SK-N-SH treated with all-trans-retinoic acid at 6 μM for 48 hours (cell line): ENCODE measurements around the gene PKP4.

Experiments
- ATAC-seq: fragments of 200-7000 bp; cut with Tn5 transposase; 3 replicates; pipeline ENCODE4 v1.9.1; 2020; ENCODE audit warnings: mild to moderate bottlenecking, moderate library complexity
- BACH2 ChIP-seq: fragments of 250-450 bp; sonication (Bioruptor Pico); IDR thresholded peaks from 2 replicates; pipeline ENCODE4 v1.9.0; 2021; ENCODE audit warnings: mild to moderate bottlenecking, borderline replicate concordance
- CREB5 ChIP-seq: fragments of 250-450 bp; sonication (Bioruptor Pico); IDR thresholded peaks from 2 replicates; pipeline ENCODE4 v1.5.1; 2020; ENCODE audit warnings: low read depth, mild to moderate bottlenecking, moderate library complexity
- CSRNP3 ChIP-seq: fragments of 250-450 bp; sonication (Bioruptor Pico); IDR thresholded peaks from 2 replicates; pipeline ENCODE4 v1.5.1; 2021; ENCODE audit warnings: mild to moderate bottlenecking, moderate library complexity
- ESRRG ChIP-seq: fragments of 250-450 bp; sonication (Bioruptor Pico); IDR thresholded peaks from 2 replicates; pipeline ENCODE4 v1.6.1; 2021; ENCODE audit warnings: mild to moderate bottlenecking
- GLIS3 ChIP-seq: fragments of 250-450 bp; sonication (Bioruptor Pico); IDR thresholded peaks from 2 replicates; pipeline ENCODE4 v1.5.0; 2020; ENCODE audit warnings: mild to moderate bottlenecking, moderate library complexity
- ISL1 ChIP-seq: fragments of 250-450 bp; sonication (Bioruptor Pico); IDR thresholded peaks from 2 replicates; pipeline ENCODE4 v2.1.2; 2022; ENCODE audit warnings: mild to moderate bottlenecking, moderate library complexity
- OSR1 ChIP-seq: fragments of 250-450 bp; sonication (Bioruptor Pico); IDR thresholded peaks from 2 replicates; pipeline ENCODE4 v1.8.0; 2022; ENCODE audit warnings: moderate library complexity, mild to moderate bottlenecking, inconsistent platforms
- PPARA ChIP-seq: fragments of 250-450 bp; sonication (Bioruptor Pico); IDR thresholded peaks from 2 replicates; pipeline ENCODE4 v1.5.0; 2020; ENCODE audit warnings: mild to moderate bottlenecking, borderline replicate concordance
- RARB ChIP-seq: fragments of 250-450 bp; sonication (Bioruptor Pico); IDR thresholded peaks from 2 replicates; pipeline ENCODE4 v1.8.0; 2021; ENCODE audit warnings: mild to moderate bottlenecking, moderate library complexity
- SNAI2 ChIP-seq: fragments of 250-450 bp; sonication (Bioruptor Pico); IDR thresholded peaks from 2 replicates; pipeline ENCODE4 v1.5.0; 2020; ENCODE audit warnings: mild to moderate bottlenecking, moderate library complexity
- TOX ChIP-seq: fragments of 250-450 bp; sonication (Bioruptor Pico); IDR thresholded peaks from 2 replicates; pipeline ENCODE4 v1.8.0; 2021; ENCODE audit warnings: mild to moderate bottlenecking, moderate library complexity, borderline replicate concordance
- ZC3H10 ChIP-seq: fragments of 250-450 bp; sonication (Bioruptor Pico); IDR thresholded peaks from 2 replicates; pipeline ENCODE4 v1.5.1; 2021; ENCODE audit warnings: mild to moderate bottlenecking, moderate library complexity
- ZFP3 ChIP-seq: fragments of 250-450 bp; sonication (Bioruptor Pico); IDR thresholded peaks from 2 replicates; pipeline ENCODE4 v1.5.0; 2020; ENCODE audit warnings: mild to moderate bottlenecking, moderate library complexity
- ZNF565 ChIP-seq: fragments of 450-650 bp; formaldehyde crosslinking; conservative IDR thresholded peaks from 2 replicates; pipeline ENCODE4 v1.5.0; 2020; ENCODE audit warnings: low read depth, mild to moderate bottlenecking, moderate library complexity
- ZNF70 ChIP-seq: fragments of 450-650 bp; formaldehyde crosslinking; IDR thresholded peaks from 2 replicates; pipeline ENCODE4 v1.5.0; 2020; ENCODE audit warnings: mild to moderate bottlenecking, moderate library complexity
- ZNF8 ChIP-seq: fragments of 450-650 bp; formaldehyde crosslinking; IDR thresholded peaks from 2 replicates; pipeline ENCODE4 v1.5.0; 2020; ENCODE audit warnings: mild to moderate bottlenecking, moderate library complexity
- TF ChIP-seq, protein P1 (sequence below): fragments of 250-450 bp; sonication (Bioruptor Pico); IDR thresholded peaks from 2 replicates; pipeline ENCODE4 v1.8.0; 2021; ENCODE audit warnings: low read depth, mild to moderate bottlenecking, moderate library complexity, borderline replicate concordance
- TF ChIP-seq, protein P2 (sequence below): fragments of 250-450 bp; sonication (Bioruptor Pico); IDR thresholded peaks from 2 replicates; pipeline ENCODE4 v1.5.0; 2020; ENCODE audit warnings: mild to moderate bottlenecking, moderate library complexity

Gene PKP4

DNA sequence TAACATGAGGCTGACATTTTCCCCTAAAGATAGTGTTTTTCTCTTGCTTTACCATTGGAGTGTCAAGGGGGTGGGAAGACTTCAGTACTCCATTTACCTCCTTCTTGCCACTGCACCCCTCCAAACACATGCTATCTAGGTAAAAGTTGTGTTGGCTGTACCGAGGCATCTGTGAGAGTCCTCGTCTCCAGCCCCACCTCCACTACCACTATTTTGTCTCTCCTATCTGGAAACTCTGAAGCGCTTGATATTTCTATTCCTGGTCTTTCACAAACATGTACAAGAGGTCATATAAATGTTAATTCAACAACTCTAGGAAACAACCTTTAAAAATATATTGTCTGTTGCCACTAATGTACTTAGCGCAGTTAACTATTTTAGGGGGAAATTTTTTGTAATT lies 132.6 kb downstream of the PKP4 start (continued):
- TF ChIP-seq CSRNP3 (CRISPR knock-in tag), result no peak

- no peak for TF ChIP-seq GLIS3 (CRISPR knock-in tag)
- TF ChIP-seq ISL1 (CRISPR knock-in tag), result peak; percentile 49; the same call in 1 of the 2 replicates
- no peak for TF ChIP-seq ZFP3
- ATAC-seq, result peak; percentile 76
These were observed 142.2 kb downstream of the PKP4 start for GRCh38 chr2:158598862-158599517.

DNA sequence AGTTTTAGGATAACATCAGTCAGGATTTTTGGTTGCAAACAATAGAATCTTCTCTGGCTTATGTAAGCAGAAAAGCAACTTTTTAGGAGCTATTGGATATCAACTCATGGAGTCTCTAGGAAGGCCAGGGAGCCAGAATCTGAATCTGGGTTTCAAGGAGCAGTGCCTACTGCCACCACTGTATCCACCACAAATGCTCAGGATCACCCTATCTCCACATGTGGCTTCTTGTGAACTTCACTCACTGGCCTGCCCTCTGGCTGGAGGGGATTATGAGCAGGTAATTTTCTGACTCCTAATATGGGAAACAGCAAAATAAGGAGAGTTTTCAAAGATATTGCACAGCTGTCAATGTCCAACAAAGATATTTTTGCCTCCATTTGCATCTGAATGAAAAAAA lies 142.9 kb downstream of the PKP4 start:
- TF ChIP-seq ZNF70 (CRISPR knock-in tag), result no peak
- TF ChIP-seq, all 23 proteins: peak for 0
- ATAC-seq, result peak; percentile 44; the same call in 2 of the 3 replicates

DNA sequence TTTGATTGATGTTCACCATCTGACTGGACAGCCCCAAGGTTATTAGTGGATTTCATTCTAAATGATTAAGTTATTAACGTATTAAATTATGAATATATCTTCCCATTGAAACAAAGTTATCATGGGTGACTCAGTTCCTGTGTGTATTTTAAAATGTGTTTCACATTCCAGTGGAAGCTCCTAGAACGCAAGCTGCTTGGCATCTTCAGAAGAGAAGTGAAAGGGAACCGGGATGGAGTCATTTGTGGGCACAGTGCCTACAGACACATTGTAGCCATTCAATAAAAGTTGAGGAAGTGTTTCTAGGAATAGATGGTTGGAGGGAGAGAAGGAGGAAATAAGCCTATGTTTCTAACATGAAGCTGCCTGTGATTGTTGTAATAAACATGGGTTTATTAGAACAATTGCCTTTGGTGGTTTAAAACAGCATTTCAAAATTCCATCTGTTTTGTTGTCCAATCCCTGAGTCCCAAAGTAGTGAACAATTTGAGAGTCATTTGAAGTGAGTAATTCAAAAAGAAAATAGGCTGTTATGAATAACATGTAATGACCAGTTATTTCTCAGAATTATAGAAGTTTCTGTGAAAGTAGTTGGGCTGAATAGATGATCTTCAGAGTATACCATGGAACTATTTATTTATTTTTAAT lies 143.5 kb downstream of the PKP4 start:
- ATAC-seq, result peak; percentile 94
- TF ChIP-seq CREB5 (CRISPR knock-in tag), result peak; percentile 56; the same call in 1 of the 2 replicates
- no peak for TF ChIP-seq OSR1
- no peak for TF ChIP-seq ZNF8
- TF ChIP-seq ISL1 (CRISPR knock-in tag), result peak; percentile 90
- TF ChIP-seq RARB, result no peak
- TF ChIP-seq, protein P1, sequence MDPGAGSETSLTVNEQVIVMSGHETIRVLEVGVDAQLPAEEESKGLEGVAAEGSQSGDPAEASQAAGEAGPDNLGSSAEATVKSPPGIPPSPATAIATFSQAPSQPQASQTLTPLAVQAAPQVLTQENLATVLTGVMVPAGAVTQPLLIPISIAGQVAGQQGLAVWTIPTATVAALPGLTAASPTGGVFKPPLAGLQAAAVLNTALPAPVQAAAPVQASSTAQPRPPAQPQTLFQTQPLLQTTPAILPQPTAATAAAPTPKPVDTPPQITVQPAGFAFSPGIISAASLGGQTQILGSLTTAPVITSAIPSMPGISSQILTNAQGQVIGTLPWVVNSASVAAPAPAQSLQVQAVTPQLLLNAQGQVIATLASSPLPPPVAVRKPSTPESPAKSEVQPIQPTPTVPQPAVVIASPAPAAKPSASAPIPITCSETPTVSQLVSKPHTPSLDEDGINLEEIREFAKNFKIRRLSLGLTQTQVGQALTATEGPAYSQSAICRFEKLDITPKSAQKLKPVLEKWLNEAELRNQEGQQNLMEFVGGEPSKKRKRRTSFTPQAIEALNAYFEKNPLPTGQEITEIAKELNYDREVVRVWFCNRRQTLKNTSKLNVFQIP, result 0 out of 2 replicates have a peak, but pooled peaks have one; percentile 38

- TF ChIP-seq RARB (no peak), BACH2 (CRISPR knock-in tag) (no peak), PPARA (no peak), OSR1 (no peak), ZNF70 (CRISPR knock-in tag) (no peak), ZNF8 (no peak)
- TF ChIP-seq, protein P2, sequence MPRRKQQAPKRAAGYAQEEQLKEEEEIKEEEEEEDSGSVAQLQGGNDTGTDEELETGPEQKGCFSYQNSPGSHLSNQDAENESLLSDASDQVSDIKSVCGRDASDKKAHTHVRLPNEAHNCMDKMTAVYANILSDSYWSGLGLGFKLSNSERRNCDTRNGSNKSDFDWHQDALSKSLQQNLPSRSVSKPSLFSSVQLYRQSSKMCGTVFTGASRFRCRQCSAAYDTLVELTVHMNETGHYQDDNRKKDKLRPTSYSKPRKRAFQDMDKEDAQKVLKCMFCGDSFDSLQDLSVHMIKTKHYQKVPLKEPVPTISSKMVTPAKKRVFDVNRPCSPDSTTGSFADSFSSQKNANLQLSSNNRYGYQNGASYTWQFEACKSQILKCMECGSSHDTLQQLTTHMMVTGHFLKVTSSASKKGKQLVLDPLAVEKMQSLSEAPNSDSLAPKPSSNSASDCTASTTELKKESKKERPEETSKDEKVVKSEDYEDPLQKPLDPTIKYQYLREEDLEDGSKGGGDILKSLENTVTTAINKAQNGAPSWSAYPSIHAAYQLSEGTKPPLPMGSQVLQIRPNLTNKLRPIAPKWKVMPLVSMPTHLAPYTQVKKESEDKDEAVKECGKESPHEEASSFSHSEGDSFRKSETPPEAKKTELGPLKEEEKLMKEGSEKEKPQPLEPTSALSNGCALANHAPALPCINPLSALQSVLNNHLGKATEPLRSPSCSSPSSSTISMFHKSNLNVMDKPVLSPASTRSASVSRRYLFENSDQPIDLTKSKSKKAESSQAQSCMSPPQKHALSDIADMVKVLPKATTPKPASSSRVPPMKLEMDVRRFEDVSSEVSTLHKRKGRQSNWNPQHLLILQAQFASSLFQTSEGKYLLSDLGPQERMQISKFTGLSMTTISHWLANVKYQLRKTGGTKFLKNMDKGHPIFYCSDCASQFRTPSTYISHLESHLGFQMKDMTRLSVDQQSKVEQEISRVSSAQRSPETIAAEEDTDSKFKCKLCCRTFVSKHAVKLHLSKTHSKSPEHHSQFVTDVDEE (CRISPR knock-in tag), result no peak
- no peak for ATAC-seq
These were observed 145.3 kb downstream of the PKP4 start for GRCh38 chr2:158602027-158602426.

GRCh38 chr2:158603205-158603604 lies 146.5 kb downstream of the PKP4 start:
- no peak for ATAC-seq
- TF ChIP-seq ESRRG (CRISPR knock-in tag), result no peak
- no peak for TF ChIP-seq CSRNP3 (CRISPR knock-in tag)
- TF ChIP-seq, protein P2 (CRISPR knock-in tag), result no peak
- no peak for TF ChIP-seq ZFP3
- TF ChIP-seq ISL1 (CRISPR knock-in tag), result no peak
- TF ChIP-seq ZC3H10 (CRISPR knock-in tag), result no peak
- no peak for TF ChIP-seq TOX (CRISPR knock-in tag)
- no peak for TF ChIP-seq ZNF70 (CRISPR knock-in tag)
- TF ChIP-seq SNAI2 (CRISPR knock-in tag), result no peak
- no peak for TF ChIP-seq ZNF565 (CRISPR knock-in tag)
- TF ChIP-seq, protein P1, result no peak
